CD4-positive, alpha-beta T cell treated with Interleukin-12 subunit alpha and Interleukin-12 subunit beta, for 1 hour (primary cell): ENCODE data around the gene AKT1.
"Not testable (repeated sequence)": the region's sequence is repeated elsewhere in the genome, so short reads cannot be mapped to it uniquely, and the experiment has no call there.

ENCODE experiments used
- DNase-seq: peaks from one replicate; pipeline ENCODE4 v3.0.0-alpha.2; 2020

AKT1 gene

DNA sequence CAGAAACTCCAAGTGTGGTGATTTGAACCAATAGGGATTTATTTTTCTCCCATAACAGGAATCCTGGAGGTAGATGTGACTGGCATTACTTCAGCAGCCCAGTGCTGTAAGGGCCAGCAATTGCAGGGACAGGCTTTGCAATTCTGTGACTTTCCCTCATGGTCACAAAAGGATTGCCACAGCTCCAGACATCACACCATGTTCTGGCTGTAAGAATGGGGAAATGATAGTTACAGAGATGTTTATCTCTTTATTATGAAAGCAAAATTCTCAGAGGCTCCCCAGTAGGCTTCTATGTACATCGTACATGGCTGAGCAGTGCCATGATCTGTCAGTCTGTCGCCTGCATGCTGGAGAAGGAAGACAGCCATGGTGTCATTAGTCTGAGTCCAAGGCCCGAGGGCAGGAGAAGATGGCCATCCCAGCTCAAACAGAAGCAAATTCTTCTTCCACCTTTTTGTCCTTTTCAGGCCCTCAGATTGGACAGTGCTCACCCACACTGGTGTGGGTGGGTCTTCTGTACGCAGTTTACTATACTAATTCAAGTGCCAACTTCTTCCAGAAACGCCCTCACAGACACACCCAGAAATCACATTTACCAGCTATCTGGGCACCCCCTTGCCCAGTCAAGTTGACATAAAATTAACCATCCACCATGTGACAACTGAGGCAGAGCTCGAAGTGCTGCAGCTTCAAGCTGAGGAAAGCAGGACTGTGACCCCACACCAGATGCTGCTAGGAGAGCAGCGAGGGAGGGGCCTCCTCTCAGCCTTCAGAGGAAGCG, 22.6 kb upstream of the AKT1 start:
- no peak for DNase-seq

DNA sequence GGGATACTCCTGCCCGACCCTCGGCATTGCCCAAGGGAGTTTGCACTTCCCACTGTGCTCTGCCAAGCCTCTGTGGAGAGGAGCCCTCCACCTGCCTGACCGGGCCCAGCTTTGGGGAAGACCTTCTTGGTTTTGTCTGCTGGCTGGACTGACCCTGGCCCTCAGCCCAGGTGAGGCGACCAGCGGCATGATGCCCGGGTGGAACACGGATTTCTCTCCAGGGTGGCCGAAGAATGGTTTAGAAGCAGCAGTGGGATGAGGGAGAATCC, 21.0 kb upstream of the AKT1 start:
- no peak for DNase-seq

DNA sequence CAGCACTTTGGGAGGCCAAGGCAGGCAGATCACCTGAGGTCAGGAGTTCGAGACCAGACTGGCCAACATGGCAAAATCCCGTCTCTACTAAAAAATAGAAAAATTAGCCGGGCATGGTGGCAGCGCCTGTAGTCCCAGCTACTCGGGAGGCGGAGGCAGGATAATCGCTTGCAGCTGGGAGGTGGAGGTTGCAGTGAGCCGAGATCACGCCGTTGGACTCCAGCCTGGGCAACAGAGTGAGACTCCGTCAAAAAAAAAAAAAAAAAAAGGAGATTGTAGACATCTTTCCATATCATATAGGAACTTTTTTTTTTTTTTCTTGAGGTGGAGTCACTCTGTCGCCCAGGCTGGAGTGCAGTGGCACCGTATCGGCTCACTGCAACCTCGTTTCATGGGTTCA, 19.2 kb upstream of the AKT1 start:
- DNase-seq, result not testable (repeated sequence)

DNA sequence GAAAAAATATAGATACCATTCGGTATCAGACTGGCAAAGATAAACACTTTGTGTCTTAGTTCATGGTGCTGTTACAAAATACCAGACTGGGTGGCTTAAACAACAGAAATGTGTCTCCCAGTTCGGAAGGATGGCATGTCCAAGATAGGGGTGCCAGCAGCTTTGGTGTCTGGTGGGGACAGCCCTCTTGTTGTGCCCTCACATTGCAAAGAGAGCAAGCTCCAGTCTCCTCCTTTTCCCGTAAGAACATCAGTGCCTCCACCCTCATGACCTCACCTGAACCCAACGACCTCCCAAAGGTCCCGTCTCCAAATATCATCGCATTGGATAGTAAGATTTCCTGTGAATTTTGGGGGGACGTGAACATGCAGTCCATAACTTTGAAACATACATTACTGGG, 17.7 kb upstream of the AKT1 start:
- no peak for DNase-seq

DNA sequence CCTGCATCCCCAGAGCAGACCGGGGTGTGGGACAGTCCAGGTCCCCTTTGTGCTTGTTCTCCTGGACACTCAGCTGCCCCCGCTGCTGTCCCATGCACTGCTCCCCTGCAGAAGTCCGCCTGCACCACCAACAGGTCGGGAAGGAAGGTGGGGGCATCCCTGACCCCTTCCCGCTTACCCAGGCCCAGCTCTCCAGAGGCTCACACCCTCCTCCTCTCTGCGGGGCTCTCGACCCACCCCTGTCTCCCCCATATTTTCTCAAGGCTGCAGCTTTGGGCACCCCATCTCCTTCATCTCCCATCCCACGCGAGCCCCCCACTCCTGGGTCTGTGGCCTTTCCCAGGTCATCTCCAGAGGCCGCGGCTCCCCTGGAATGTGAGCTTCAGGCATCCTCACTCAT, 14.8 kb upstream of the AKT1 start:
- no peak for DNase-seq

DNA sequence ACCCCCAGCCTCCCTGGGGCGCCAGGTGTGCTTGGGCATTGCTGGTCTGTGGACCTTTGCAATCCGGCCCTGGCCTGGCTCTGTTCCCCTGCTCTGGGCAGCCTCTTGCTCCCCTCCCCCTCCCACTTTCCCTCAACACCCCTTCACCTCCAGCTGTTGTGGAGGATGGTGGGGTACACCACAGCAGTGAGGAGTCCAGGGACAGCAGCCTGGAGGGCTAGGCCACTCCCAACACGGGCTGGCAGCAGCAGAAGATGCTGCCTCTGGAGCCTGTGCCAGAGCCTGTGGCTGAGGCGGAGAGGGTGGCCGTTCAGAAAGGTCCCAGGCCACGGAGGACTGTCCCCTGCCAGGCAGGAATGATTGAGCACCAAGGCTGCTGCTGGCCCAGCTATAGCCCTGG, 12.9 kb upstream of the AKT1 start:
- DNase-seq, result no peak

DNA sequence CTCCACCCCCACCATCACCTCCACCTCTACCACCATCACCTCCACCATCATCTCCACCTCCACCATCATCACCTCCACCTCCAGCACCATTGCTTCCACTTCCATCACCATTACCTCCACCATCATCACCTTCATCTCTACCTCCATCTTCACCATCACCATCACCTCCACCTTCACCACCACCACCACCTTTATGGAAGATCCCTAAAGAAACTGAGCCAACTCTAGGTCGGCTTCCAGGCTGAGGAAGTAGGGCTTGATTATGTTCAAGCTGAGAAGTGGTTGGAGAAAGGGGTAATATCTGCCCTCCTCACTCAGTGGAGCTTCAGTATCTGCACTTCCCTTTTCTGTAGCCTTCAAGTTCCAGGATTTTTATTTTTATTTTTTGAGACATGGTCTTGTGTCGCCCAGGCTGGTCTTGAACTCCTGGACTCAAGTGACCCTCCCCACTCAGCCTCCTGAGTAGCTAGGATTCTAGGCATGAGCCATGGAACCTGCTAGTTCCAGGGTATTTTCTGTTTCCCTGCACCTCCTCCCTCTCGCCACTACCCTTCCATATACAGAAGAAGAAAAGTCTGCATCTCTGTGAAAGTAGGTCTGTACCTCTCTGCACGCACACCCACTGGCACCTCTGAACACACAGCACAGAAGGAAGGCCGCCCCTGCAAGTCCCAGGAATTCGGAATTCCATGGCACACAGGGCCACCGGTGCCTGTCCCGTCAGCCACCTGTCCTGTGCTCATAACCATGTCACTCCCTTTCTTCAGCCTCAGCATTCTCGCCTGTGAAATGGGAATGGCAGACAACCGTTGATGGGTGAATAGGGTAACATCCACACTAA, 11.3 kb upstream of the AKT1 start:
- DNase-seq, result no peak

DNA sequence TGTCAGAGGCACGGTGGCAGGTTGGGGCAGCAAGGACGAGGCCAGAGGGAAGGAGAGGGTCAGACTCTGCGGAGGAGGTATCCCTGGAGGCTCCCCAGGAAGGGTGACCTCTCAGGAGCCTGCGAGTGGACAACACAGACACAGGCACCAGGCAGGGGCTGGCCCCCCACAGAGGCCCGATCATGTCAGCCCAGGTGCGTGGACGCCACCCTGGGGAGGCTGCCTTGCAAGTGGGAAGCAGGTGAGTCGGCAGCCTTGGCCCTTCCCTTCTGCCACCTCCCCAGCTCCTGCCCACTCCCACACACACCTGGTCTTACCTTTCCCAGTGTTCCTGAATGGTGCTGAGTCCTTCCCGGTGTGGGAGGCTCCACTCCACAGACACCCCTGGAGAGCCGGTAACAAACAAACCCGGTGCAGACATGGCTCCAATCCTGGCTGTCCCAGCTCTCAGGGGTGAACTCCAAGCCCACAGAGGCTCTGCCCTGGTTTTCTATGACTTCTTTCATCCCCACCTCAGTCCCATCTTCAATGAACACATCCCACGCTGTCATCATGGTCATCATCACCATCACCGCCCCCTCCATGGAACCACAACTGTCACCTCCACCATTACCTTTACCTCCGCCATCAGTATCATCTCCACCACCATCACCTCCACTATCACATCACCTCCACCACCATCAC, 10.5 kb upstream of the AKT1 start:
- no peak for DNase-seq

DNA sequence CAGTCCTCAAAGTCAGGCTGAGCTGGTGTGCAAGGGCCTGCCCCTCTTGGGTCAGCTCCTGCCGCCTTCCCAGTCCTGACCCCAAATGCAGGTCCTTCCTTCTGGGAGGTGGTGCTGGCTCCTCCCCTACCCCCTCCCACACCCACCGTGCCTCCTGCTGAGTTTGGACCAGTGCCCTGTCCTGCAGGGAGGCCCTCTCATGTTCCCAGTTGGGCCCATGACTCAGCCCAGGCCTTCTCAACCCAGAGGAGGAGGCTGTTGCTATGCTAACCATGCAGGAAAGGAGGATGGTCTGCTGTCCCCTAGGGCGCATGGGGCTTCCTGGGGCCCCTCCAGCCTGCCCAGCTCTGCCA, 9.8 kb upstream of the AKT1 start:
- DNase-seq, result no peak

DNA sequence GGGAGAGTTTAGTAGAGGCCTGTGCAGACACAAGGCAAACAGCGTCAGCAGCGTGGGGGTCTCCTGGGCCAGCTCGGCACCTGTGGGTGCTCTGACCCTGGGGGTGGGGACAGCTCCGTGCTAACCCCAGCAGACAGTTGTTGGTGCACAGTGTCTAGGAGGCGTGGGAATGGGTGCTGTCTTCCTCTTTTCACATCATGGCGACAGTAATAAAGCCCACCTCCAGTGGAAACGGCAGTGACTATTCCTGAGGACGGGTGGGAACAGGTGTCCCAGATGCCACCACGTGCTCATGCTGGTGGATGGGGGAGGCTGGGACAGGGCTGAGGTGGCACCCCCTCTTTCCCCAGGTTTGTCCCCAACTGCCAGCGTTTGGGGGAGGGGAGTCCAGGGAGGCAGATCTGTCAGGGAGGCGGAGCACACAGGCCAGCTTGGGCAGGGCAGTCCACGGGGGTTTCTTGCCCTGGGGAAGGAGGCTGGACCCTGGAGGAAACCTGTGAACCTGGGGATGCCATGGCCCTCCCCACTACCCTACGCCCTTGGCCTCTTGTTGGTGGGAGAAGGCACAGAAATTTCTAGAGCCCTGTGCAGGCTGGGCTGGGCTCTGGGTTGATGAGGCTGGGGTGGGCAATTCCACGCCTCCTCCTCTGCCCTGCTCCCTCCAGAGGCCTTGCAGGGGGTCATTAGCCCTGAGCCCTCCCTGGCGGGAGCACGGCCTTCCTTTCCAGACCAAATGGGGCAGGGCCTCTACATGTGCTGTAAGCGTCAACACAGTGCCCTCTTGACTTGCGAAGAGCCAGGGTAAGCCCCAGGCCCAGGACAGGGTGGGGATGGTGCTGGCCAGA, 9.2 kb upstream of the AKT1 start:
- no peak for DNase-seq

DNA sequence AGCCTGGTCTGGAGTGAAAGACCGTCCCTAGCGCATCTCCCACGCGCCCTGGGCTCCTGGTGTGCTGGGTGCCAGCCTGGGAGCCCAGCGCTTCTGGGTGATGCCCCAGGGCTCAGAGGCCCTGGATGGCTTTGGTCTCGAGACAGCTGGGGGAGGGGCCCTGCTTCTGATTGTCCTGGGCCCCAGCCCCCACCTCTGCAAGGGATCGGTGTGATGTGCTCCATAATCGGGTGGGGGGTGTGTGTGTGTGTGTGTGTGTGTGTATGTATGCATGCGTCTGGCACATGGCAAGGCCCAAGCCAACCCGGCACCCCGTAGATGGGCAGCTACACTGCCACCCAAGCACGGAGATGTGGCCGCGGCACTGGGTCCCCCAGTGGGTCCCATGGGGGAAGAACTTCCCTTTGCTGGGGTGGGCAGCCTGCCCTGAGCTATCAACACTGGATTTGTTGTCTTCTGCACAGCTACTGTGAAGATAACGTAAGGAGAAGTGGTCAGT, 8.4 kb upstream of the AKT1 start:
- DNase-seq, result no peak

DNA sequence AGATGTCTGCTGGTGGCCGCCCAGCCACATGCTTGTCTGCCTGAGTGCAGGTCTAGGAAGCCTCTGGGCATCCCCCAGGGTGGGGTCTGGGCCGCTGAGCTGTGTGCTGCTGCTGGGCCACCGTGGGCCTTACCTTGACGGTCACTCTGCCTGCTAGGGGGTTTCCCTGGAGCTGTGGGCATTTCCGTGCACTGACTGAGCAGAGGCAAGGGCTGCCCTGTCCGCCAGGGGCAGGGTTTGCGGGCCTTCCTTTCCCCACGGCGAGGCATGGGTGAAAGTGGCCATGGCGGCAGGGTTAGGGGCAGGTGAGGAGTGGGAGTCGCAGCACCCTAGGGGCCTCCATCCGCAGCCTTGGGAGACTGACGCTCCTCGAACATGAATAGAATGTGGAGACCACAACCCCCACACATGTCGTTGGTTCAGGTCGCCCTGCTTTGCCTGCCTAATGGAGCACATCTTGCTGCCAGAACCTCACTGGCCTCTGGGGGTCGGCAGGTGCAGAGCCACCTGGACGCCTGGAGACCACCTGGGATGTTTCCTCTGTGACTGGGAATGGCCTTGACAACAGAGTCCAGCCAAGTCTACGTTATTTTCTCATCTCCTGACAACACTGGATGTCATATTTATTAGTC, 7.8 kb upstream of the AKT1 start:
- no peak for DNase-seq

DNA sequence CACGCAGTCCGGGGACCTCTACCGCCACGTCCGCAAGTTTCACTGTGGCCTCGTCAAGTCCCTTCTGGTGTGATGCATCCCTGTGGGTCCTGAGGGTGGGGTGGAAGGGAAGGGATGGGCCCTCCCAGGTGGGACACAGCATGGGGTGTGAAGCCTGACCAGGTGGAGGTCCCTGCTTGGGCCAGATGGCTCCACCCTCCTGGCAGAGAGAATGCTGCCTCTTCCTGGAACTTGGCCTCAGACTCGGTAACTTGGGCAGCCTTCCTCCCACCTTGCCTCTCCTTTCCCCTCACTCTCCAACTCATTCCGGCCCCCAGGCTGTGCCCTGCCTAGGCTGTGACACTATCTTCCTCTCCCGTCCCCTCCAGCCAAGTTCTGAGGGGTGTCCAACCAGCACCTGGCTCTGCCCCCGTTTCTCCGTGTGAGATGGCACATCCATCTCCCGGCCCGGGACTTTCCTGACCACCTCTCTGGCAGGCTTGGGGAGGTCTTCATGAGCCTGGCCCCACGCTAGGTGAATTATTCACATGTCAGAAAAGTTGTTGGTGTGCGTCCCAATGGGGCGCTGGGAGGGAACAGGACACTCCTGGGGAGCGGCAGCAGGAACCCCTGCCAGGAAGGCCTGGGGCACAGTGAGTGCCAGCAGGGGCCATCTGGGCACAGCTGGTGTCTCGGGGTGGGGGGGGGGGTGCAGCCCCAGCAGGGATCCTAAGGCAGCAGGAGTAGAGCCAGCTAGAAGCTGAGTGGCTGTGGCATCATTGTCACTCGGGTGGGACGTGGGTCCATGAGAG, 7.0 kb upstream of the AKT1 start:
- no peak for DNase-seq

DNA sequence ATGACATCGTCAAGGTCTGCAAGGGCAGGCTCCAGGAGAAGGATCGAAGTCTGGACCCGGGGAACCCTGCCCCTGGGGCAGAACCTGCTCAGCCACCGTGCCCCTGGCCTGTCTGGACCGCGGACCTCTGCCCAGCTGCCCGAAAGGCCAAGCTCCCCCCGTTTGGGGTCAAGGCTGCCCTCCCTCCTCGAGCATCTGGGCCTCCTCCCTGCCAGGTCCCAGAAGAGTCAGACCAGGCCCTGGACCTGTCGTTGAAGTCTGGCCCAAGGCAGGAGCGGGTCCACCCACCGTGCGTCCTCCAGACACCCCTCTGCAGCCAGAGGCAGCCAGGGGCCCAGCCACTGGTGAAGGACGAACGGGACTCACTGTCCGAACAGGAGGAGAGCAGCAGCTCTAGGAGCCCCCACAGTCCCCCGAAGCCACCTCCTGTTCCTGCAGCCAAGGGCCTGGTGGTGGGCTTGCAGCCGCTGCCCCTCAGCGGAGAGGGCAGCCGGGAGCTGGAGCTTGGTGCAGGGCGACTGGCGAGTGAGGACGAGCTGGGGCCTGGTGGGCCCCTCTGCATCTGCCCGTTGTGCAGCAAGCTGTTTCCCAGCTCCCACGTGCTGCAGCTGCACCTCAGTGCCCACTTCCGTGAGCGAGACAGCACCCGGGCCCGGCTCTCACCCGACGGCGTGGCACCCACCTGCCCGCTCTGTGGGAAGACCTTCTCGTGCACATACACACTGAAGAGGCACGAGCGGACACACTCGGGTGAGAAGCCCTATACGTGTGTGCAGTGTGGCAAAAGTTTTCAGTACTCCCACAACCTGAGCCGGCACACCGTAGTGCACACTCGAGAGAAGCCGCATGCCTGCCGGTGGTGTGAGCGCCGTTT, 6.2 kb upstream of the AKT1 start:
- no peak for DNase-seq

DNA sequence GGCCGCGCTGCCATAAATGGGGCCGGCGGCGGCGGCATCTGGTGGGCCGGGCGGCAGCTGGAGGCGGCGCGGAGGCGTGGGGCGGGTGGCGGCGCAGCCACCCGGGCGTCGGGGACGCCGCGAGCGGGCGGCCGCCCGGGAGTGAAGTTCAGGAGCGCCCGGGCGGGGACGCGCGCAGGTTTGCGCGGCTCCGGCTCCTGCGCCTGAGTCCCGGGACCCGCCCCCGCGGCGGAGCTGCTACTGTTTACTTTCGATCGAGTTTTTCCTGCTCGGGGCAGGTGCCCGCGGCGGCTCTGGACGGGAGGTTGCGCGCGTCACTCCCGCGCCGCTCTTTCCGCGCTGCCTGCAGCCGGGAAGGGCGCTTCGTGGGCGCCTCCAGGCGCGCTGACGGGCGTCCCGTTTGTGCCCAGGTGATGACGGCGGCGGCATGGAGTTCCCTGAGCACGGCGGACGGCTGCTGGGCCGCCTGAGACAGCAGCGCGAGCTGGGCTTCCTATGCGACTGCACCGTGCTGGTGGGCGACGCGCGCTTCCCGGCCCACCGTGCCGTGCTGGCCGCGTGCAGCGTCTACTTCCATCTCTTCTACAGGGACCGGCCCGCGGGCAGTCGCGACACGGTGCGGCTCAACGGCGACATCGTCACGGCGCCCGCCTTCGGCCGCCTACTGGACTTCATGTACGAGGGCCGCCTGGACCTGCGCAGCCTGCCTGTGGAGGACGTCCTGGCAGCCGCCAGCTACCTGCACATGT, 5.4 kb upstream of the AKT1 start, which contains the start of gene ZBTB42:
Gene ZBTB42, plus strand, starts transcription at position 331 of the 749 bp plus-strand sequence. Its CDS starts 97 bp downstream, at position 428.
- DNase-seq, result peak; percentile 78

DNA sequence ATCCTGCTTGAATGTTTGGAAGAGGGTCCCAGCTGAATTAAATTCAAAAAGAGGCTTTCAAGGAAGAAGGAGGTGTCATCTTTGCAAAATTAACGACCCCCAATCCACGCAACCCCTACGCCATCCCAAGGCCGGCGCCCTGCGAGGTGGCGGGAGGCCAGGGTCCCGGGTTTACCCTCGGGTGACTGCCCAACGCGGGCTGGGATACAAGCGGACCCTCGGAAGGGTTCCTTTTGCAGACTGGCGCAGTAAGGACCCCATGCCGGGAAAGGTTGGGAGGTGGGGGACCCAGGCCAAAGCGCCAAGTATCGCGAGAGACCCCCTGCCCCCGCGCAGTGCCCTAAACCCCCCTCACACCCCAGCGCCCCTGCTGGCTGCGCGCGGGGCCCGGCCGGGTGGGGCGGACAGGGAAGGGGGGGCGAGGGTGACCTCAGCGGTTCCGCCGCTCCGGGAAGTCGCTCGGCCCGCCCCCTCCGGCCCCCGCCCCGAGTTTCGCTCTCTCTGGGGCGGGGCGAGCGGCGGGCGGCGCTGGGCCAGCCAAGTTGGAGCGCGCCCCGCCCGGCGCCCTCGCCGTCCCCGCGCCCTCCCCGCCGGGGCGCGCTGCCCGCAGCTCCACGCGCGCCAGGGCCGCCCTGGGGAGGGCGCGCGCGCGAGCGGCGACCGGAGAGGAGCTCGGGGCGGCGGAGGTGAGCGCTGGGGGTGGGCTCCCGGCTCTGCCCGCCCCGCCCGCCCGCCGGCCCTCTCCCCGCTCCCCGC, 4.6 kb upstream of the AKT1 start:
- DNase-seq, result peak; percentile 90

DNA sequence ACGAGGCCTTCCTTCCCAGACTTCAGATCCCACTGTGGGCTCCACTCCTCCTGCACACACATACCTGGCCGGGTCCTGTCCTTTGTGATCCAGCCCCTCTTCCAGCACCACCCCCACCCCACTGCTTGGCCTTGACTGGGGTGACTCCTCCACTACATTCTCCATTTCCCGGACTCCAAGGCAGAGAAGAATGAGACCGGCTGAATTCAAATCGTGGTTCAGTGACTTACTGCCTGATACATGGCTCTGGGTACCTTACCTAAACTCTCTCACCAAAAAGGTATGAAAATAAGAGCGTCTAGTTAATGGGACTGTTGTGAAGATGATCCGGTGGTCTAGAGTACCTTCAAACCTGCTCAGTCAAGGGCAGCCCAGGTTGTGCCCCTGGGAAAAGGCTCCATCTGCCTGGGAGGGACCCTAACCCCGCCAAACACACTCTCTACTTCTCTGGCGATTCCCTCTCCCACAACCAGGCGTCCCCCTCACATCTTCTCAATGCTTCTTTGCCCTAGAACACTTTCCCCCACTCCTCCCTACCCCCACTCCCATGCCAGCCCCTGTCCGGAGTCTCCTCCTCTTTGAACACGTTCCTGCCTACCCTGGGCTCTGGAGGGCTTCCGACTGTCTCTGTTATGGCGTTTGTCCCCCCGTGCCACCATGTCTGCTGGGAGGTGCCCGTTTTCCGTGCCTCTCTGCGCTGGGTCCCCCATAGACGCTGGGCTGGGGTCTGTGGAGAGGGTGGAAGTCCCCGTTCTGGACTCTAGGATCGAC, 3.9 kb upstream of the AKT1 start:
- DNase-seq, result no peak
